ENCODE measurements around the gene APLN.

GRCh38 chrX:129596077-129596476 is 58.7 kb downstream of the APLN start:
- no peak for TF ChIP-seq CTCF (IDR thresholded peaks at IDR 0.05)
- TF ChIP-seq POLR2A (IDR thresholded peaks at IDR 0.05) = no peak

Data from thyroid gland (tissue), 4 donors.